Measurements from ENCODE around the gene EYA3.

Gene EYA3

DNA sequence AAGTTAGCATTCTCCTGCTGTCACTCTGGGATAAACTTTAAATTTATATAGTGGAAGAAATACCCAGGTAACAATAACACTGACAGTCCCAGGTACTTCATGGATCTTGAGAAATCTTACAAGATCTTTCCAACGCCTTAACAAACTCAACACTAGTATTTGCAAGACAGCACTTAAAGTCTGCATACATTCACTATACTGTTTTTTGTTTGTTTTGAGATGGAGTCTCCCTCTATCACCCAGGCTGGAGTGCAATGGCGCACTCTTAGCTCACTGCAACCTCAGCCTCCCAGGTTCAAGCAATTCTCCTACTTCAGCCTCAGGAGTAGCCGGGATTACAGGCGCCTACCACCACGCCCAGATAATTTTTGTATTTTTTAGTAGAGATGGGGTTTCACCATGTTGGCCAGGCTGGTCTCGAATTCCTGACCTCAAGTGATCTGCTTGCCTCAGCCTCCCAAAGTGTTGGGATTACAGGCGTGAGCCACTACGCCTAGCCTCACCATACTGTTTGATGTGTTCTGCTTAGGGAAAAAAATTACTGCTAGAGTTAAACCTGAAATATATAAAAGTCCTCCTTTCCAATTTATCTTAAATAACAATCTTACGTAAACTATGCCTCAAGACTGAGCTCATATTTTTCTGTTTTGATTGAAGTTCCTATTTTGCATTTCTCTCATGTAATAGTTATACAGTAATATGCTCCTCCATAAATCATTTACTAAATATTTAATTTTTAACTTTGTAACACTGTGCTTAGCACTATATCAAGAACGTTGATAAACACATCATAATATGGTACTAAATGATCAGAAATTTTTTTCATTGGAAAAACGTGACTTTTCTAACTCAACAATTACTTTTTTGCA, 17.5 kb downstream of the EYA3 start:
- no peak for DNase-seq

DNA sequence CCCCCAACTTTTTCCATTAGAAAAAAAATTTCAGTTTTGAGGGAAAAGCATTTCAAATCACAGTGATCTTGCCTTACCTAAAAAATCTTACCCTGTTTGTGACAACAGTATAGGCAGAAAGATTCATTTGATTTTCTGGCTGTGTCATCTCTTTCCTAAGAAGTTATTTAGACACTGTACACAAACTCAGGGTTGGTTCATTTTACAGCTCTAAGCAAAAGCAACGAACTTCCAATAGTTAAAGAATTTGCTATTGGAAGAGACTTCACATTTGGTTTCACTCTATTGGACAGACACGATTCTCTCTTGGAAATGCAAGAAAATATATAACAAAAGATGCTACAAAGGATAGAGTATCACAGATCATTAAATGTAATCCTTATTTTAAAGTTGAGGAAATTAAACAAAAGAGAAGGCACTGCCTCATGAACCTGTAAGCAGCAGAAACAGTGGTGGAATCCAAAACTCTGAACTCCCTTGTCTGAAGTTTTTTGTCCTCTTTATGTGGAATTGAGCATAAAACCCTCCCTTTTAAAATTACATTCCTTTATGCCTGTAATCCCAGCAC, 20.8 kb downstream of the EYA3 start:
- DNase-seq: no peak

DNA sequence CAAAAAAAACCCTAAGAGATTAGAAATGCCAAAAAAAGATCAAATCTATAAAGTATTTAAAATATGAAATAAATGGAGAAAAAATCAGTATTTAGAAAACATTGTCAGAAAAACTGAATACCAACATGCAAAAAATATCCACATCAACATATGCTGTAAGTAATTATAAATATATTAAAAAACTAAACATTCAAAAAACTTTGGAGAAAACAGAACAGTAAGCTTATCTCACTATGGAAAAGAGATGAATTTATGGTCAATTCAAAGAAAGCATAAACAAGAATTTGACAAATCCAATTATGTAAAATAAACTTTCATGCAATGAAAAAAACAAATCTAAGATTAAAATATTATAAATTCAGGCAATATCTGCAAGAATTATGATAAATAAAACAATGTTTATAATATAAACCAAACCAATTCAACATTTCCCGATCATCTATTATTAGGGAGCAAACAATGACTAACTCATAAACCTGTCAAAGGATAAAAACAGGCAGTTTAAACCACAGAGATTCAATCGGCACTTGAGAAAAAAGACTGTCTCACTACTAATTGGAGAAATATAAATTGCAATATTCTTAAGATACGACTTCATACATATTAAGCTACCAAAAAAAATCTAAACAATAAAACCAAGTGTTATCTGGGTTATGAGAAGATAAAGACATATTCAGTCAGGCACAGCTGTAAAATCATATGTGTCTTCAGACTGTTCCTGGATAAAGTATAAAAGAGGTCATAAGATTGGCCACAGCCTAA, 21.8 kb downstream of the EYA3 start:
- no peak for DNase-seq

DNA sequence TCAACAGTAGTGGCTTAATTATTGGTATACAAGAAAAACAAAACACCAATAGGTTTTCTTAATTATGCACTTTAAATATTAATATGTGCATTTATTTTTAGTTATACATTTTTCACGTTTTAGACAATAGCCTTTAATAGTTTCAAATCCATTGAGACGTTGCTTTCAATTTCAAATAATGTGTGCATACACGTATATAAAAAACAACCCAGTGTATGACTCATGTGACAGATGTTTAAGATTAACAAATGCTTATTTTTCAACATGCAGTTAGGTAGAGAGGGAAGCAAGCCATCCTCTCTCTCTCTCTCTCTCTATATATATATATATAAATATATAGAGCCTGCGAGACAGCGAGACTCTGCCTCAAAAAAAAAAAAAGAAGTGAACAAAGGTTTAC, 24.3 kb downstream of the EYA3 start:
- DNase-seq: no peak

DNA sequence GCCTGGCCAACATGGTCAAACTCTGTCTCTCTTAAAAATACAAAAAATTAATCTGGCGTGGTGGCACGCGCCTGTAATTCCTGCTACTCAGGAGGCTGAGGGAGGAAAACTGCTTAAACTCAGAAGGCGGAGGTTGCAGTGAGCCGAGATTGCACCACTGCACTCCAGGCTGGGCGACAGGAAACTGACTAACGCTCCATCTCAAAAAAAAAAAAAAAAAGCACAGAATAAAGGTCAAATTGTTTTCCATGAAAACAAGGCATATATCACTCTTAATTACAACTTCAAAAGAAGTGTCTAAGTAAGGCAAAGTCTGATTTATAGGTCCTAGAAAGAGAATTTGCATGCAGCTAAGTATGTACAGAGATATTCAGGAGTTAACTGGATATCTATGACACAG, 25.6 kb downstream of the EYA3 start:
- DNase-seq: no peak

DNA sequence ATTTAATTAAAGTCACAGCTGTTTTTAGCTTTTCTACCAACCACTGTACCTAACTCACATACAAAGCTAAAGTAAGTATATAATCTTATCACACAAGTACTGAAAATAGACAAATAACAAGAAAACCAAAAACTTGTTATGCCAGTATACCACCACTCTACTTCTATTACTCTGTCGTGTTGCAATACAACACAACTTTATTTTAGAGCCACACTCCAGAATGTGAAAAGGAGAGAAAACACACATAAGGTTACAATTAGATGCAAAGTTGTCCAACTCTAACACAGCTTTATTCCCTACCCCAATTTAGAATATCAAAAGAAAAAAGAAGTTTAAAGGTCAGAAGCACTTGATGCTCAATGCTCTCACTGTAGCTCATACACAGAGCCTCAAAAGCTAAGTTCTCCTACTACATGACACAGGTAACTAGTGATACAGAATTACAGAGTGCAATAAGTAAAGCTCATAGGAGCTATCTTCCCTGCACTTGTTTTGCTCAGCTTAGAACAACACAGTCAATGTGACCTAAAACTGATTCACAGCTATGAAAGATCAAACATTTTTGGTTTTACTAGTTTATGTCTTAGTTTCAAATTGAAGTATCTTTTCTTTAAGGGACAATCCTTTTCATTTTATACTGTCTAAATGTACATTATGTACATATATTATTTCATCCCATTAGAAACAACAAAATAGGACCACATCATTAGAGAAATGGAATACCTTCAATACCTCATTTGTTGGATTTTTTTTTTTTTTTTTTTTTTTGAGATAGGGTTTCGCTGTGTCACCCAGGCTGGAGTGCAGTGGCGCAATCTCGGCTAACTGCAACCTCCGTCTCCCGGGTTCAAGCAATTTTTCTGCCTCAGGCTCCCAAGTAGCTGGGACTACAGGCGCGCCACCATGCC, 29.2 kb downstream of the EYA3 start:
- no peak for DNase-seq

DNA sequence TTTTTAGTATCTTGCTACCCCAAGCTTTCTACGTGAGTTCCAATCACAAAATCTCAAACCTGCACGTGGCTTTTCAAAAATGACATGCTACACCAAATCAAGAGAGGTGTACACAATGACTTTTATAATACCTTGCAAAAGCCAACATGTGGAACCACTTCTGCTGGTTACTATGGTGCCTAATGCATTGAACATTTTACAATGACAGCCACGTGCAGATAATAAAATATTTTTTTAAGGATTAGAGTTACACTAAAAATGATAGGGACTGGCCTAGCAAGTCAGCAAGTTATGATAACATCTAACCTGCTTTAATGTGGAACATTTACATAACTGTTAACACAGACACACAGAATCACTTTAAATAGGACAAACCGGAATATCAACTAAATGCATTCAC, 30.2 kb downstream of the EYA3 start:
- peak; percentile 29 to 74 for DNase-seq

DNA sequence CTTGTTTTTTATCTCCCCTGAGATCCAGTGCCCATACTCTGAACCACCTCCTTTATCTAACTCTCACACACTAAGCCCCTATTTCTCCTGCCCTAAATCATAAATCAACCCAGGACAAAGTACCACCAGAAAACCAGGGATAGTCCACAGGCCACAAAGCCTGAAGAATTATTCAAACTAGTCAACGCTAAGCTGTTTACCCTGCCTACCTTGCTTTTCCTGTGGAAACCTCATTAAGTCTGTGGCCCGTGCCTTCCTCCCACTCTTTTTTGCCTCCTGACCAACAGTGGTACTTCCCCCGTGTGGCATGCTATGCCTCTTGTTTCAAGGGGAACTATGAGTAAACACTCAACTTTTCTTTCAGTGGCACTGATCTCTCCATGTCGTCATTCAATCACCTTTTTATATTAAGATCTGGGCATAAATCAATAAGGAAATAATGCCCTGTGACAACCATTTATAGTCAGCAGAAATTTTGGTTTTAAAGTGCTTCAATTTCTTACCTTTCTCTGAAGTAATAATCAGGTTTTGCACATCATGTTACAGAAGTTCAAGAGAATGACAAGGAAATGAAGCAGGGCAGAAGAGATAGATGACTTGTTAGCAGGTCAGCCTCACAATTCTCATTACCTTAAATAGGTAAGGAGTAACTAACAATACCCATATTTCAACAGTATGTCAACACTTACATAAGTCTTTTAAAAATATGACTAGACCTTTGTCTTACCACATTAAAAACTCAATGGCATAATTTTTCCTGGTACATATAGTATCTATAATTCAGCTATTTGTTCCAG, 32.1 kb downstream of the EYA3 start:
- peak in 1 of 2 experiments; percentile 28 for DNase-seq

DNA sequence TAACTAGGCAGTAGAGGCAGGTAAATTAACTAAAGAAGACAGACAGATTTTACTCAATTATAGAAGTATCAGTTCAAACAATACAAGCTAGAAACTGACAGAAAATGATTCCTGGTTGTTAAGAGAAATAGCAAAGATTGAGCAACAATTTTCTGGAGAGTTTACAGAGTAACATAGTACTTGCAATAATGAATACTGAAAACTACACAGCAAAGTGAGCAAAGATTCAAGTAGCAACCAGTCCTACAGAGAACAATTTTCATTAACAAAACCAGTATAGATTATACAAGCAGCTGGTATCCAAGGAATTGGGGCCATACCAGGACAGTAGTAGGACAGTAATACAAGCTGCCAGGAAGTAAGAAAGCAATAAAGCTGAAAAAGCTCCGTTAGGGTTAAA, 37.6 kb downstream of the EYA3 start:
- no peak for DNase-seq

DNA sequence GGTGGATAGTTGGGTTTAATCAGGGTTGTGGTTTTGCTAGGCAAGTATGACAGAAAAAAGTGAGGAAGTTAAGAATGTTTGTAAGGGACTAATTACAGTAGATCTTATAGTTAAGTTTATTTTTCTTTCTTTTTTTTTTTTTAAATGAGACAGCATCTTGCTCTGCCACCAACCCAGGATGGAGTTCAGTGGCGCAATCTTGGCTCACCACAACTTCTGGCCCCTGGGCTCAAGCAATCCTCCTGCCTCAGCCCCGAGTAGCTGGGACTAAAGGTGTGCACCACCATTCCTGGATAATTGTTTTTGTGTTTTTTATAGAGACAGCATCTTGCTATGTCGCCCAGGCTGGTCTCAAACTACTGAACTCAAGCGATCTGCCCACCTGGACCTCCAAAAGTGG, 41.7 kb downstream of the EYA3 start:
- no peak for DNase-seq

DNA sequence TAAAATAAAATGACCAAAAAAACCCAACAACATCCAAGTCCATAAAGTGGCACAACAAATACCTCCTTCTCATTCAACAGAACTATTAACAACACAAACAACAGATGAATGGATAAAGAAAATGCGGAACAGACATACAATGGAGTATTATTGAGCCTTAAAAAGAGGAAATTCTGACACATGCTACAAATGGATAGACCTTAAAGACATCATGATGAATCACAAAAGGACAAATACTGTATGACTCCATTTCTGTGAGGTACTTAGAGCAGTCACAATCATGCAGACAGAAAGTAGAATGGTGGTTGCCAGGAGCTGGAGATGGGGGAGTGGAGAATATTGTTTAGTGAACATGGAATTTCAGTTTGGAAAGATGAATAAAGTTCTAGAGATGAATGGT, 42.6 kb downstream of the EYA3 start:
- DNase-seq: no peak

DNA sequence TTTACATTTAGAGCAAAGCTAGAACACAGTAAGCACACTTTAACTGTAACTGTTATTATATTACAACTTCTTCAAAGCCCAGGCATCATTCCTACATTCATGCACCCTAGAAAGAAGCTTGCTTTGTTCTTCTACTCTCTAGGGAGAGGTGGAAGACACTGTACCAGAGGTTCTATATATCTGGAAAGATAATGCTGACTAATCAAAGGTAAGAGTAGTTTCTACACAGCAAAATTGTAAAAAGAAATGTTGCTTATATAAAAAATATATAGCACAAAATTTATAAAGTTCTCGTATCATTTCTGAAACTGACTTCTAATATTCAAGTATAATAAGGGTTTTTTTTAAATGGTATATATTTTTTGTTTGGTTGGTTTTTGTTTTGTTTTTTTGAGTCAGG, 44.0 kb downstream of the EYA3 start:
- DNase-seq: no peak

DNA sequence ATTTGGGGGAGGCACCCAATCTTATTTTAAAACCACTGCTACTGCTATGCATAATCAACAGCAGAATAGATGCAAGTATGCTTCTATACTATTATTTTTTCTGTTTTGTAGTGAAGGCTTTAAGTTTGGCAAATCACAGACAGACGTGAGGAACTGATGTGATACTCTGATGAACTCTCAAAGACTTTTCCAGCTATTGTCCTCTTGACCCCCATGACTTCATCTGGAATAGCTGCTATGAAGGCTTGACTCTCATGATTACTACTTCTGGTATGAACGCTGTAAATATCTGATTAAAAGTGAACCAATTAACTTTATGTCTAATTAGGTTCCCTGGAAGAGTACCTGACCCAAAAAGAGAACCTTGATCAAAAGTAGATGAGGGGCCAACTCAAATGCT, 49.1 kb downstream of the EYA3 start:
- no peak for DNase-seq

DNA sequence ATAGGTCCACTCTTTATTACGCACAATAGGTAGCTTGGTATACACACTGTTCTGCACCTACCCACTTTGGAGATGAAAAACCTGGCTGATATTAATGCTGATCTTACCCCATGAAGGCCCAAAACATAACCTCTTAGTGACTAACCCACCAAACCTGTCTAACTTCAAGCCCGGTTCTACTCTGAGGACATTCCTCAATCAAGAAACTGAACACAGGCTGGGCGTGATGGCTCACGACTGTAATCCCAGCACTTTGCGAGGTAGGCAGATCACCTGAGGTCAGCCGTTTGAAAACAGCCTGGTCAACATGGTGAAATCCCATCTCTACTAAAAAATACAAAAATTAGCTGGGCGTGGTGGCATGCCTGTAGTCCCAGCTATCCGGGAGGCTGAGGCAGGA, 50.5 kb downstream of the EYA3 start:
- no peak for DNase-seq

DNA sequence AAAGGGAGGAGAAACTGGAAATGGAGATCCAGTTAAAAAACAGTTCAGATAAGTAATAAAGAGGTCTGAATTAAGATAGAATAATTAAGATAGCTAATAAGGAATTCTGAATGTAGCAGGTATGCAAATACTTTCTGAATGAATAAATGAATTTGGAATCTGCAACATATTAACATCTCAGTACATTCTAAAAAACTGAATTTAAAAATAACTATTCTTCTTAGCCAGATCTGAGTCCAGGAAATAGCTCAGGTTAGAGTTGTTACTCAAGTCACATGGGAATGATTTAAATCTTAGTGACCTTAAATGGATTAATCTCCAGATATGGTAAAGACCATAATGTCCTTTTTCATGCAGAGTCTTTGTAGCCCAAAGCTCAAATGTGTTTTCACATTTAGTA, 51.2 kb downstream of the EYA3 start:
- DNase-seq: no peak

DNA sequence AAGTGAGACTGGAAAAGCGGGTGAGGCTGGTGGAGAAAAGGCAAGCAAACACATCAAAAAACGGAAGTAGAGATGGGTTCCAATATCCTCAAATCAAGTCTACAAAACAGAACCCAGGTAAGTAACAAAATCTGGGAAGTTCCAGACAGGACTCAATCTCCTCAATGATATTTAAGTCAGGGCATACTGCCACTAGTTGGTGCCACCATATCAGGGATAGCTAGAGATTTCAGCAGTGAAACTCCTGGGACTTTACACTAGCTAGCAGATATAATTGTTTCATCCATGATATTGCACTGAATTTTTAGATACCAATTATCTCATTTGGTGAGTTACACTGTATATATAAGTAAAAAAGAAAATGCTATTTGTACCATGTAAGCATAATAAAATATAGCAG, 52.0 kb downstream of the EYA3 start:
- no peak for DNase-seq

DNA sequence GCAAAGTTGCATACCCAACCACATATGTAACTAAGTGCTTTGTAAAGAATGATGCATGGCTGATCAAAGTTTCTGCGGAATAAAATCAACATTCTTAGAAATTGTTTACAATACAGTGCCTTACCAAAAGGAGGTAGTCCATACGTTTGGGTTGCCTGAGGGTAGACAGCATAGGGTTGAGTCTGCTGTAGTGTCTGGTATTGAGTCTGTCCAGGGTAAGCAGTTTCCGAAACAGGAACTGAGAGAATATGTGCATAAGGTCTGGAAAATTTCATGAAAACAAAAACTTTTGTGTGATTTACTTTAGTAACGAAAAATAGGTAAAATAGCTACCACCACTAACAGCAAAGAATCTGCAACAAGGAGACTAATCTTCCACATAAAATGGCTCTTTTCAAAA, 53.0 kb downstream of the EYA3 start:
- no peak for DNase-seq

DNA sequence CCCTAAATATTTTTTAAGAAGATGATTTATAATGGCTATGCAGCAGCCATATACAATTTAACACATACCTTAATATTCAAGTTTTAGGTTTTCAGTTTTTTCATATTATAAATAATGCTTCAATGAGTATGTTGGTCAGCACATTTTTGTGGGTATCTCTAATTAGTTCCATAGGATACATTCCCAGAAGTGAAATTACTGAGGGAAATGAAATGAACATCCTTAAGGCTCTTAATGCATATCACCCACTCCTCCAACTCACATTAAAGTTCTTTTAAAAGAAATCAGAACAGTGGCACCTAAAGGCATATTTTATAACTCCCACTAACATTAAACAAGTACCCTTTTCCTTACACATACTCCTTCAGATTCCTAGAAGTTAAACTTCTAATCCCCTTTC, 56.1 kb downstream of the EYA3 start:
- DNase-seq: no peak

DNA sequence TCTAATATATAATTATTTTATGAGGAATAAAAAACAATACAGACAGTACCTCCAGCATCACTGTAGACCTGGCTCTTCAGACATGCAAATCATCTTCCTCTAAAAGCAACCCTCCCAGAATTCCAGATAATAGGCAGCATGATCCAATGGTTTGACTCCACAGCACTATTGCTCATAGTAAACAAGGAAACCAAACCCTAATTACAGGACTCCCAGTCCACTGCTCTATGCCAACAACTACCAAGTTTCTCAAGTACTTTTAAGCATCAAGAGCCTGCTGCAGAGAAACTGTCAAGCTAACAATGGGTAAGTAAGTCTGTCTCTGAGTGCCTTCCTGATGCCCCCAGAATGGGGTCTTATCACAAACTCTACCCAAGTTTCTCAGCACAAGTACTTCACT, 57.2 kb downstream of the EYA3 start:
- DNase-seq: no peak

DNA sequence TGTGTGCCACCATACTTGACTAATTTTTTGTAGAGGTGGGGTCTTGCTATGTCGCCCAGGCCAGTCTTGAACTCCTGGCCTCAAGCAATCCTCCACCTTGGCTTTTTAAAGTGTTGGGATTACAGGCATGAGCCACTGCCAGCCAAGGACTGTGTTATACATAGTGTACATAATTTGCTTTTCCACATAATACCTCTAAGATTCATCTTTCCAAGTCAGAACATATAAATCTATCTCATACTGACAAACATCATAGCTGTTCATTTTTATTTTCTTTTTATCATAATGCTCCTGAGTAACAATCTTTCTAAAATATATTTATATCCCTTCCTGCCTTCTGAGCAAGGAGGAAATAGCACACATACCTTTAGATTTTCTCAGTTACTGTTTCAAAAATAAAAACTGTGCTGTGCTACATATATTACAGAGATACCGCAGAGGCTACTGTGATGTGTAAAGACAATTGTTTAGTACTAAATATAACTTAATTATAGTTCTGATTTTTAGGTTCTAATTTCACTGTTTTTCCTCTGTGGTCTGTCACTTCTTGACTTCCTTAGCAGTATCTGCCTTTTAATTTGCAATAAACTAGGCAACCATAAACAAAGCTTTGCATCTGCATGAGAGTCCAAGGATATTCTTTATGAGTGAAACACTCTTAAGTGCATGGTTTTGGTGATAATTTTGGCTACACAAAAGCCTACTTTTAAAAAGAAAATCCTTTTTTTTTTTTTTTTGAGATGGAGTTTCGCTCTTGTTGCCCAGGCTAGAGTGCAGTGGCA, 59.3 kb downstream of the EYA3 start:
- no peak for DNase-seq

DNA sequence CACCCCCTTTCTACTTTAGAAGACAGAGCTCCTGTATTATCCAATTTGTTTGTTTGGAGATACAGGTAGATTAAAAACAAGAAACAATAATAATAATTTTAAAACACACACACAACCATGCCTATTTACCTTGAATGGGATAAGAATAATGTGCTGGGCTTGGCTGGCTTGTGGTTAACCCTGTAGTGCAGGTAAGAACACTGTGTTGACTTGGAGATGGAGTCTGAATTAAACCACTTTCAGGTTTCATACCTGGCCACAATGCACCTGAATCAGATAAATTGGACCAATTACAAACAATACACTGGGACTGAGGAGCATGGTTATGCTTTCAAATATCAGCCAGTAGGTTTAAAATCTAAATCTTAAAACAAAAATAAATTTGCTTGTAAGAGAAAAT, 60.8 kb downstream of the EYA3 start:
- DNase-seq: no peak

Measured in NCI-H2081 (cell line).